A673 (cell line): ENCODE data around the gene STAT5B.

Source experiments
- EZH2 ChIP-seq: fragments of 200-600 bp; sonication (generic); IDR thresholded peaks from 2 replicates; pipeline ENCODE4 v1.6.1; 2017; ENCODE audit warnings: borderline replicate concordance, low read depth, mild to moderate bottlenecking, mixed read lengths, antibody characterized with exemption, low read length; ENCODE audit not compliant: poor library complexity, severe bottlenecking
- TF ChIP-seq, protein P1 (sequence below): fragments of 300-800, 200-600 bp; sonication (generic); conservative IDR thresholded peaks from 2 replicates; pipeline ENCODE4 v1.5.1; 2017; ENCODE audit warnings: low read depth, mild to moderate bottlenecking, antibody characterized with exemption, low read length, moderate library complexity, mixed read lengths

DNA sequence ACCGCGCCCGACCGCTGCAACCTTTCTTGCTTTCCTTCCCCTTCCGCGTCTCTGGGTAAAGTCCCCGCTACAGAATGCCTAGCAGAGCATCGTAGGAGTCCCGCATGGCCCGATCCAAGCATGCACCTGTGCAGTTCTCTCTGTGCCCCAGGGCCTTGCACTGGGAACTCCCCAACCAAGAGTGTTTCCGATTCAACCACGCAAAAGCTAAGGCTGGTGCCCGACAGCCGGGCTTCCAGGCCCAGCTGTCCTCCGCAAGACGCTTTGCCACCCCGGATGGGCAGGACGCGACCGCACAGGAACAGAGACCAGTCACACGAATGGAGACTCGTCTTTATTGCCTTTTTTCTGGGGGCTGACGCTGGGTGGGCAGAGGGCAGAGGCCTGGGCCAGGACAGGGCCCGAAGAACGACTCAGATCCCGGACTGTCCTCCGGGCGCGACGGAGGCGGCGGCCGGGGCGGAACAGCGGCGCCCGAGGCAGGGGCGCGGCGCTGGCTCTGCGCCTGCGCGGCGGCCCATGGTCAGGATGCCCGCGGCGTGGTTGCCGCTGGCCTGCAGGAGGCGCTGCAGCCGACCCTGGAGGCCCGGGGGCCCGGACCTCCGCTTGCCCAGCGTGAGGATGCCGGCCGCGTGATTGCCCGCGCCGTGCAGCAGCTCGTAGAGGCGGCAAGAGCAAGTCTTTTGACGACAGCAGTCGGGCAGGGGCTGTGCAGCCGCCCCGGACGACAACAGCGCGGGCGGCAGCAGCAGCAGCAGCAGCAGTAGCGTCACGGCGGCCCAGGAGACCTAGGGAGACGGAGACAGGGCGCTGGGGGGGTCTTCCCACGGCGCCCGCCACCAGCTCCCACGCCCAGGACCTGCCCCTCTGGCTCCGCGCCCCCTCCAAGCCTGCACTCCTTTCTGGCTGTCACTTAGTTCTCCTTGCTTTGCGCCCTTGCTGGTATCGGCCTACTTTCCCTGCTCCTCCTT lies 92.2 kb downstream of the STAT5B start:
- TF ChIP-seq, protein P1, sequence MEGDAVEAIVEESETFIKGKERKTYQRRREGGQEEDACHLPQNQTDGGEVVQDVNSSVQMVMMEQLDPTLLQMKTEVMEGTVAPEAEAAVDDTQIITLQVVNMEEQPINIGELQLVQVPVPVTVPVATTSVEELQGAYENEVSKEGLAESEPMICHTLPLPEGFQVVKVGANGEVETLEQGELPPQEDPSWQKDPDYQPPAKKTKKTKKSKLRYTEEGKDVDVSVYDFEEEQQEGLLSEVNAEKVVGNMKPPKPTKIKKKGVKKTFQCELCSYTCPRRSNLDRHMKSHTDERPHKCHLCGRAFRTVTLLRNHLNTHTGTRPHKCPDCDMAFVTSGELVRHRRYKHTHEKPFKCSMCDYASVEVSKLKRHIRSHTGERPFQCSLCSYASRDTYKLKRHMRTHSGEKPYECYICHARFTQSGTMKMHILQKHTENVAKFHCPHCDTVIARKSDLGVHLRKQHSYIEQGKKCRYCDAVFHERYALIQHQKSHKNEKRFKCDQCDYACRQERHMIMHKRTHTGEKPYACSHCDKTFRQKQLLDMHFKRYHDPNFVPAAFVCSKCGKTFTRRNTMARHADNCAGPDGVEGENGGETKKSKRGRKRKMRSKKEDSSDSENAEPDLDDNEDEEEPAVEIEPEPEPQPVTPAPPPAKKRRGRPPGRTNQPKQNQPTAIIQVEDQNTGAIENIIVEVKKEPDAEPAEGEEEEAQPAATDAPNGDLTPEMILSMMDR: peak; percentile 60
- no peak for TF ChIP-seq EZH2
